Uterus (tissue), 2 donors: ENCODE data around the gene CCDC194.

ENCODE experiments used
- CTCF ChIP-seq, 4 experiments: fragments of 200-600 bp in 2 of 4; fragments of 450-650 bp in 2 of 4; sonication (generic) in 2 of 4; IDR thresholded peaks; one replicate each; pipeline ENCODE4 v1.5.1; 2016 to 2019; ENCODE audit warnings: antibody characterized with exemption in 4 of 4, mild to moderate bottlenecking in 2 of 4, moderate library complexity in 1 of 4
- POLR2A ChIP-seq, 2 donors: fragments of 450-650 bp; IDR thresholded peaks; one replicate each; pipeline ENCODE4 v1.6.1; 2016; ENCODE audit warnings: antibody characterized with exemption in 2 of 2, mild to moderate bottlenecking in 1 of 2, moderate library complexity in 1 of 2

DNA sequence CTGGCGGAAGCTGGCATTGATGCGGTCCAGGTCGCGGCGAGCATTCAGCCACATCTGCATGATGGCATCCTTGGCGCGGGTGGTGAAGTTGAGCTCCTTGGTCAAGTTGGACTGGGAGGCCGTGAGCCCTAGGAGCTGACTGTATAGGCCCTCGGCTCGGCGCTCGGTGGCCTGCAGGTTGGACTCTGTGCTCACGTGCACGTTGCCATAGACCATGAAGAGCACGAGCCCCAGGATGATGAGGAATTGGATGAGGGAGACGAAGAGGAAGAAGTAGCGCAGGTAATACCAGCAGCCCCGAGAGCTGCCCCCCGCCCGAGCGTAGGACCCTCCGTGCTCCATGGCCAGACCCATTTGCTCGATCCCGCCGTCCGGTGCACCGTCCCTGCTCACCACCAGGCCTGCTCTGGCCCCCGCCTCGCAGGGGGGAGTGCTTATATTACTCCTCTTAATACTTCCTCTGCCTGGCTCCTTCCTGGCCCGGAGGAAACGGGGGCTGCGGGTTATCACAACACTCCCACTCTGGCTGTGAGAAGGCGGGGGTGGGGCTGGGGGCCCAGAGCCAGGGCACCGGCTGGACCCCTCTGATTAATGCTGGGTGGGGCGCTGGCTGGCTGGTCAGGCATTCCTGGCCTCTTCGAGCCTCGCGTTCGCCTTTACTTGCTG is 16.9 kb downstream of the CCDC194 start, which contains the start of gene PLVAP:
- TF ChIP-seq CTCF (IDR thresholded peaks at IDR 0.05) (no peak), POLR2A (IDR thresholded peaks at IDR 0.05) (no peak)
